Parathyroid adenoma (tissue), 2 donors: ENCODE data around the gene ZDHHC11B.

Source experiments
- H2AFZ ChIP-seq: fragments of 300-600 bp; sonication (generic); one replicate; pipeline ENCODE4 v1.7.0; 2017; ENCODE audit warnings: antibody characterized with exemption, mild to moderate bottlenecking
- H3K27ac ChIP-seq: fragments of 300-600 bp; sonication (generic); one replicate; pipeline ENCODE4 v1.7.0; 2017
- H3K27me3 ChIP-seq: fragments of 300-600 bp; sonication (generic); one replicate; pipeline ENCODE4 v1.7.0; 2017; ENCODE audit warnings: low read length; ENCODE audit not compliant: control insufficient read depth, insufficient read depth
- H3K36me3 ChIP-seq: fragments of 300-600 bp; sonication (generic); one replicate; pipeline ENCODE4 v1.7.0; 2017; ENCODE audit warnings: low read length; ENCODE audit not compliant: control insufficient read depth, insufficient read depth
- H3K4me1 ChIP-seq: fragments of 300-600 bp; sonication (generic); one replicate; pipeline ENCODE4 v1.7.0; 2017; ENCODE audit warnings: control low read depth
- H3K4me2 ChIP-seq: fragments of 300-600 bp; sonication (generic); one replicate; pipeline ENCODE4 v1.7.0; 2017; ENCODE audit warnings: low read length
- H3K4me3 ChIP-seq: fragments of 300-600 bp; sonication (generic); one replicate; pipeline ENCODE4 v1.7.0; 2017; ENCODE audit warnings: low read depth, low read length
- H3K79me2 ChIP-seq: fragments of 300-600 bp; sonication (generic); one replicate; pipeline ENCODE4 v1.7.0; 2017; ENCODE audit warnings: control low read depth
- H3K9ac ChIP-seq: fragments of 300-600 bp; sonication (generic); one replicate; pipeline ENCODE4 v1.7.0; 2017; ENCODE audit warnings: mild to moderate bottlenecking
- H3K9me3 ChIP-seq: fragments of 300-600 bp; sonication (generic); one replicate; pipeline ENCODE4 v1.7.0; 2017; ENCODE audit warnings: low read length; ENCODE audit not compliant: control insufficient read depth
- CTCF ChIP-seq: fragments of 300-600 bp; sonication (generic); IDR thresholded peaks from one replicate; pipeline ENCODE4 v1.7.0; 2017; ENCODE audit warnings: antibody characterized with exemption, mild to moderate bottlenecking
- donor health status: primary hyperparathyroidism.

Gene ZDHHC11B

DNA sequence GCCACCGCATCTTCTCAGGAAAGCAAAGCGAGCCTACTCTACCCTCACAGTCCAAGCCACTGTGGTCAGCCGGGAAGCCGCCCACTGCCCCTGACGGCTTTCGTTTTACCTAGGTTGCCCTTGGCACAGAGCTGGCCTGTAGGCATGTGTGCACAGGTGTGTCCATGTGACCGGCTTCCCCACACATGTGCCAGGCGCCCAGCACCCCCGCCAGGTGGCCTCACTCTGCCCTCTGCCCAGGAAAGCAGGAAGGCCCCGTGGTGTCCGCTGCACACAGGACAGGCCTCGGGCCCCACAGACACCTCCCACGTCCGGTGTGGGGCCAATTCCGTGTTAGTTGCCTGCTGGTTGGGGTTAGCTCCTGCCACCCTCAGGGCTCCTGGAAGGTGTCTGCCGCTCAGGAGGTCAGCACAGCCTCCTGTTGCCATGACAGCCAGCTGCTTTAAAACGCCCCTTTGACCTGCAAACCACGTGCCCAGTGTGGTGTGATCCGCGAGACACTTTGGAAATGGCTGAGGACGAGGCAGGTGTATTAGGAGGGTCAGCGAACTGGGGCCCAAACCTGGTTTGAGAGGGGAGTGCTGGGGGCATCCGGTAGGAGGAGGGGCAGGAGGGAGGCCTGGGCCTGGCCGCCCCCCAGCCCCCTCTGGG, 120.1 kb downstream of the ZDHHC11B start:
- Histone ChIP-seq H3K4me1 (no peaks in the 10 kb centered on the region), H3K9me3 (no peaks in the 10 kb centered on the region), H3K4me2 (no peak overlapping the region), H2AFZ (no peak overlapping the region), H3K9ac (no peak overlapping the region), H3K4me3 (no peak overlapping the region), H3K27me3 (no peaks in the 10 kb centered on the region), H3K36me3 (no peaks in the 10 kb centered on the region), H3K27ac (no peak overlapping the region), H3K79me2 (no peaks in the 10 kb centered on the region)
- no peak for TF ChIP-seq CTCF

DNA sequence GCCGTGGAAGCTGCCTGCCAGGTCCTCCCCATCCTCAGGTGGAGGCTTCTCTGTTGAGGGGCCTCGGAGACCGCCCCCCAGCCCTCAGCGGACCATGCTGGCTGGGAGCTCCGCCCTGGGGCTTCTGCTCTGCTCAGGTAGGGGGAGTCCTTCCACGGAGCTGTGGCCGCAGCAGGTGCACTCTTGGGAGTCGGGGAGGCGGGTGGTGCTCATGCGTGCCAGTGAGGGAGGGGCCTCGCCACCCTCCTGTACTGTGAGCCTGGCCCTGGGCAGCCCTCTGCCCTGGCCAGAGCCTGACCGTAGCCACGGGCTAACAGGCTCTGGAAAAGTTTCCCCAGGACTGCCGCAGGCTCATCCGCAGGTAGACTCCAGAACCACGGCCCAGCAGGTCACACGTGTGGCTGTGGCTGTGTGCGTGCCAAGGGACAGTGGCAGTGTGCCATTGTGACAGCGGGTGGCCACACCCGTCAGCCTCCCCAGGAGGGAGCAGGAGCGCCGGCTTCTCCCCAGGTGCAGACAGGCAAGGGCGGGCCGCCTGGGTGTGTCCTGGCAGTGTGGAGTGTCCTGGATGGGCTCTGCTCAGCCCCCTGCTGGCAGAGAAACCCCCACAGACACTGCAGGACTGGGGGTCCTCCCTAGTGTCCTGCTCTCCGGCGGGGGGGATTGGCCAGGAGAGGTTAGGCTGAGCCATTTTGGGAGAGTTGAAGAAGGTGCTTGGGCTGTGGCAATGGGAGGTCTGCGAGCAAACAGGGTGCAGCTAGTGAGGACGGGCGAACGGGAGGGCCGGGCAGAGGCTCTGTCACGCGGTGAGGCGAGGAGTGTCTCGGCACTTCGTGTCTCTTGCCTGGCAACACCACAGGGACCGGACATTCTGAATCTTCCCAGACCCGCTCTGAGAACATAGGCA, 120.8 kb downstream of the ZDHHC11B start:
- no peak overlapping the region for H3K4me3 ChIP-seq
- H3K27me3 ChIP-seq, result no peaks in the 10 kb centered on the region
- no peaks in the 10 kb centered on the region for H3K36me3 ChIP-seq
- no peaks in the 10 kb centered on the region for H3K4me1 ChIP-seq
- H3K79me2 ChIP-seq, result no peaks in the 10 kb centered on the region
- TF ChIP-seq CTCF, result no peak
- H2AFZ ChIP-seq, result no peak overlapping the region
- no peaks in the 10 kb centered on the region for H3K9me3 ChIP-seq
- no peak overlapping the region for H3K27ac ChIP-seq
- H3K4me2 ChIP-seq, result no peak overlapping the region
- H3K9ac ChIP-seq, result no peak overlapping the region

DNA sequence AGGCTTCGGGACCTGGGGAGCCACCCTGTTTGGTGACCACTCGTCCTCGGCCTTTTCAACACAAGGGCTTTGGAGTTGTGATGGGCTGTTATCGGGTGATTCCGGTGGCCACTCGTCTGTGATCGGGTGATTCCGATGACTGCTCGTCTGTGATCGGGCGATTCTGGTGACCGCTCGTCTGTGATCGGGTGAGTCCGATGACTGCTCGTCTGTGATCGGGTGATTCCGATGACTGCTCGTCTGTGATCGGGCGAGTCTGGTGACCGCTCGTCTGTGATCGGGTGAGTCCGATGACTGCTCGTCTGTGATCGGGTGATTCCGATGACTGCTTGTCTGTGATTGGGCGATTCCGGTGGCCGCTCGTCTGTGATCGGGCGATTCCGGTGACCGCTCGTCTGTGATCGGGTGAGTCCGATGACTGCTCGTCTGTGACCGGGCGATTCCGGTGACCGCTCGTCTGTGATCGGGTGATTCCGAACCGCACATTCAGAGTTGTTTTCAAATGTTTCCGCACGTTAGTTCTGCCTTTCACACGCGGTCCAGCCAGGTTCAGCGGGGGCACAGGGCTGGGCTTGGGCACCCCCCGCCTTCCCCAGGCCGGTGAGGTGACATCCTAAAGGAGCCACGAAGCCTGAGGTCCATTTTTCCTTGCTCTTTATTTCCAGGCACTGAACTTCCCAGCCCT, 121.6 kb downstream of the ZDHHC11B start:
- Histone ChIP-seq H3K9ac (no peak overlapping the region), H3K79me2 (no peaks in the 10 kb centered on the region), H3K9me3 (no peaks in the 10 kb centered on the region), H2AFZ (no peak overlapping the region), H3K4me2 (no peak overlapping the region), H3K4me3 (no peak overlapping the region), H3K4me1 (no peaks in the 10 kb centered on the region), H3K27ac (no peak overlapping the region), H3K36me3 (no peaks in the 10 kb centered on the region), H3K27me3 (no peaks in the 10 kb centered on the region)
- TF ChIP-seq CTCF, result no peak

DNA sequence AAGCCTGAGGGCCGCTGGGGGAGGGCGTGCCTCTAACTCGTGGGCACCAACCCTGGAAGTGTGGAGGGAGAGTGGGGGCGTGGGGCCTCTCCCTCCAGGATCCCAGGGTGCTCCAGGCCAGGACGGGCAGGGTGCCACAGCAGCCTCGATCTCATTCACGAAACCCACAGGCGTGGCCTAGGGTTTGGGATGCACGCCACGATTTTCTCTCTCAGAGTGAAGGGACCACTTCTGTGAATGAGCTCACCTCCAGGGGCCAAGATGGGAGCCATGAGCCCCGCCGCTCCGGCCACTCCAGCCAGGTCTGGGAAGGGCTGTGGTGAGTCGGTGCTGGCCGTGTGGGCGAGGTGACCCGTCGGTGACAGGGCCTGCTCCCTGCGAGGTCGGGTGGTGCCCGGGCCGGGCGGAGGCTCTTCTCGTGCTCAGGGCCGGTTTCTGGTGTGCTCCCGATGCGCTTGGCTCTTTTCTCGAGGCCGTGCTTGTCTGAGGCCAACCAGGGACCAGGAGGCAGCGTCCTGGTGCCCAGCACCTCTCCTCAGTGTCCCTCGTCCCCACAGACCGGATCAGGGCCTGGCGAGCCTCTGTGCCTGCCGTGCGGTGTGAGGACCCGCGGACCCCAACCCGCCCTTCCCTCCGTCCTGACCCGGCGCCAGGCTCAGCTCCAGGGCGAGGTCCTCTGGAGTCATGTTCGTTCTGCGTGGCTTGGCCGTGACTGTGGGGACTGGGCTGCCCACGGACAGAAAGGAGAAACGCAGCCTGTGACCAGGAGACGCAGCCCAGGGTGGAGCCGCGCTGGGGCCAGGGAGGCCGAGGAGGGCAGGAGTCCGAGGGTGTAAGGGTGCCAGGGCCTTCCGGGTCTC, 122.4 kb downstream of the ZDHHC11B start:
- Histone ChIP-seq H3K27ac (no peak overlapping the region), H3K36me3 (no peaks in the 10 kb centered on the region), H3K4me3 (no peak overlapping the region), H2AFZ (no peak overlapping the region), H3K4me2 (no peak overlapping the region), H3K4me1 (no peaks in the 10 kb centered on the region), H3K9ac (no peak overlapping the region), H3K79me2 (no peaks in the 10 kb centered on the region), H3K27me3 (no peaks in the 10 kb centered on the region), H3K9me3 (no peaks in the 10 kb centered on the region)
- TF ChIP-seq CTCF, result no peak
